HepG2 (cell line): ENCODE results near the gene NOVA2. TPM values are rescaled to one million over a fixed set of nuclear protein-coding genes. Genes with fewer than 3 reads are reported as not detected.
A peak's percentile ranks its signal among the peaks of the same experiment; 100 is the strongest.

Source experiments
- AHDC1 ChIP-seq: sonication (generic); formaldehyde crosslinking; IDR thresholded peaks from 2 replicates; pipeline ENCODE4 v1.5.1; 2020; ENCODE audit warnings: mild to moderate bottlenecking, missing genetic modification reagents, borderline replicate concordance
- ELK4 ChIP-seq: sonication (generic); formaldehyde crosslinking; IDR thresholded peaks from 2 replicates; pipeline ENCODE4 v1.9.0; 2021; ENCODE audit warnings: missing genetic modification reagents, borderline replicate concordance
- GFI1 ChIP-seq: sonication (generic); formaldehyde crosslinking; IDR thresholded peaks from 2 replicates; pipeline ENCODE4 v1.5.0; 2020; ENCODE audit warnings: missing genetic modification reagents, mild to moderate bottlenecking, borderline replicate concordance
- SKIL ChIP-seq: sonication (generic); formaldehyde crosslinking; IDR thresholded peaks from 2 replicates; pipeline ENCODE4 v1.8.0; 2022; ENCODE audit warnings: missing genetic modification reagents, mild to moderate bottlenecking, moderate library complexity, borderline replicate concordance
- SNAI1 ChIP-seq: sonication (generic); formaldehyde crosslinking; IDR thresholded peaks from 2 replicates; pipeline ENCODE4 v1.5.0; 2020; ENCODE audit warnings: mild to moderate bottlenecking, missing genetic modification reagents, borderline replicate concordance
- TRAFD1 ChIP-seq: sonication (generic); formaldehyde crosslinking; IDR thresholded peaks from 2 replicates; pipeline ENCODE4 v1.5.1; 2020; ENCODE audit warnings: missing genetic modification reagents, mild to moderate bottlenecking, borderline replicate concordance
- YEATS4 ChIP-seq: sonication (generic); formaldehyde crosslinking; IDR thresholded peaks from 2 replicates; pipeline ENCODE4 v1.4.0; 2020; ENCODE audit warnings: missing genetic modification reagents, borderline replicate concordance
- ZBTB2 ChIP-seq: sonication (generic); formaldehyde crosslinking; IDR thresholded peaks from 2 replicates; pipeline ENCODE4 v1.8.0; 2022; ENCODE audit warnings: low read depth, missing genetic modification reagents
- ZC3H4 ChIP-seq: sonication (generic); formaldehyde crosslinking; IDR thresholded peaks from 2 replicates; pipeline ENCODE4 v1.4.0; 2020; ENCODE audit warnings: missing genetic modification reagents, borderline replicate concordance
- ZMYM2 ChIP-seq: sonication (generic); formaldehyde crosslinking; IDR thresholded peaks from 2 replicates; pipeline ENCODE4 v1.8.0; 2022; ENCODE audit warnings: mild to moderate bottlenecking, missing genetic modification reagents
- ZNF282 ChIP-seq: fragments of 450-650 bp; IDR thresholded peaks from 2 replicates; pipeline ENCODE4 v1.6.1; 2018; ENCODE audit not compliant: partially characterized antibody
- ZNF331 ChIP-seq: sonication (generic); formaldehyde crosslinking; IDR thresholded peaks from 2 replicates; pipeline ENCODE4 v1.4.0; 2020; ENCODE audit warnings: missing genetic modification reagents
- ZNF383 ChIP-seq: sonication (generic); formaldehyde crosslinking; IDR thresholded peaks from 2 replicates; pipeline ENCODE4 v1.4.0; 2020; ENCODE audit warnings: missing genetic modification reagents, mild to moderate bottlenecking, borderline replicate concordance
- ZNF543 ChIP-seq: sonication (generic); formaldehyde crosslinking; IDR thresholded peaks from 2 replicates; pipeline ENCODE4 v1.4.0; 2020; ENCODE audit warnings: mild to moderate bottlenecking, missing genetic modification reagents
- ZNF576 ChIP-seq: sonication (generic); formaldehyde crosslinking; IDR thresholded peaks from 2 replicates; pipeline ENCODE4 v1.4.0; 2020; ENCODE audit warnings: mild to moderate bottlenecking, missing genetic modification reagents
- polyA plus RNA-seq, 8 experiments: library from polyadenylated mRNA; depleted of rRNA in 3 of 8; stranded (reverse) in 7 of 8; unstranded in 1 of 8; fragments of >200 nt; fragmentation: Illumina TruSeq in 4 of 8; extraction: Trizol in 4 of 8; gene quantifications; 2 replicates each; pipeline versions ENCODE4 v1.2.1 to v1.2.3, GENCODE V29; 2011 to 2016; ENCODE audit warnings: low read depth in 4 of 8, missing spikeins in 1 of 8, mixed read lengths in 1 of 8; ENCODE audit not compliant: insufficient read depth in 1 of 8
- total RNA-seq, 5 experiments: library from RNA; depleted of rRNA; stranded (reverse); fragments of >200 nt; fragmentation: Illumina TruSeq; extraction: Trizol; gene quantifications; 2 replicates each; pipeline ENCODE4 v1.2.3, GENCODE V29; 2016; ENCODE audit warnings: low read depth in 1 of 5

The NOVA2 gene
- total and polyA plus RNA-seq, 2 of the 13 experiments (the other 11 are each of a cell fraction or from before 2014, with no cell fraction given), result not detected

DNA sequence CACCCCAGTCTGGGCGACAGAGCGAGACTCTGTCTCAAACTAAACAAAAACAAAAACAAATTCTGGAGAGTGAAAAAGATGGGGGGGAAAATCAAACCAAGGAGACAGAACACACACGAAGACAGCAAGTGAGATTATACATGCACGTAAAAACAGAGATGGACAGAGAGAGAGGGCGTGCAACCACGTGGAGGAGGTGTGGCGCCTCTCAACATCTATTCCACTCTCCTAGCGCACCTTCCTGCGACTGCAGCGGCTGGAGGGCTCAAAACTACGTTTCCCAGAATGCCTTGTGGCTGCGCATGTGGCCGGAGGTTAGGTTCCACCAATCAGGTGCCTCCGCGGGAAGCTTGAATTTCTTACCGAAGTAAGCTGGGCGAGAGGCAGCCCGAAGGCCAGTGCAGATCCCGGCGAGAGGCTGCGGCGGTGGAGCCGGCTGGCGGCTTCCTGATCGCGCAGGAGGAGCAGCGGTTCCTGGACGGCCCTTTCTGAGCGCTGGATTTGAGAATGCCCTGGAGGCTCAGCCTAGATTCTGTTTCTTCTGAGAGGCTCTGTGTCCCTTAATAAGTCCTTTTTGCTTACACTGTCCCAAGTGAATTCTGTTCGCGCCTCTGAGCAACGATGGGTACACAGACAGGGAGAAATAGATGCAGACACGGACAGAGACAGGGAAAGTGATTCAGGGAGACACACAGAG is 46.0 kb downstream of the NOVA2 start (continued):
- no peak for TF ChIP-seq SKIL (CRISPR knock-in tag)
- TF ChIP-seq ZNF331 (CRISPR knock-in tag), result peak; percentile 37; the same call in 1 of the 2 replicates
- TF ChIP-seq ELK4 (CRISPR knock-in tag), result no peak
- no peak for TF ChIP-seq GFI1 (CRISPR knock-in tag)
- no peak for TF ChIP-seq ZNF576
- no peak for TF ChIP-seq ZNF383 (CRISPR knock-in tag)
- TF ChIP-seq AHDC1, result no peak
- no peak for TF ChIP-seq YEATS4 (CRISPR knock-in tag)
- TF ChIP-seq SNAI1, result no peak
- TF ChIP-seq ZC3H4 (CRISPR knock-in tag), result no peak
- TF ChIP-seq ZBTB2 (CRISPR knock-in tag), result peak; percentile 47; the same call in 1 of the 2 replicates
- TF ChIP-seq ZMYM2 (CRISPR knock-in tag), result peak; percentile 75; the same call in 1 of the 2 replicates
- TF ChIP-seq TRAFD1 (CRISPR knock-in tag), result no peak
- TF ChIP-seq ZNF282, result no peak
- no peak for TF ChIP-seq ZNF543
